ENCODE data around the gene TAF11L2. TPM values are rescaled to one million over a fixed set of nuclear protein-coding genes. Genes with fewer than 3 reads are reported as not detected.
"Not testable (repeated sequence)": the region's sequence is repeated elsewhere in the genome, so short reads cannot be mapped to it uniquely, and the experiment has no call there.

The TAF11L2 gene
- total RNA-seq, 2 donors from 2014 or later, result not detected

GRCh38 chr5:17487174-17487512 is 10.9 kb upstream of the TAF11L2 start:
- no peaks in the 10 kb centered on the region for H3K36me3 ChIP-seq
- no peaks in the 10 kb centered on the region for H3K9me3 ChIP-seq
- H3K27me3 ChIP-seq (replicated peaks; ENCODE audit: insufficient read depth), result no peaks in the 10 kb centered on the region
- TF ChIP-seq CTCF (IDR thresholded peaks at IDR 0.05), result no peak
- no peak overlapping the region for H3K4me3 ChIP-seq
- DNase-seq (ENCODE audit: low spot score) (no peak), ATAC-seq (ENCODE audit: insufficient number of reproducible peaks, low FRiP score, low read depth) (no peak)
- no peaks in the 10 kb centered on the region for H3K4me1 ChIP-seq (ENCODE audit: control insufficient read depth in 1 of 2, low read depth in 2 of 2)
- no peak overlapping the region for H3K27ac ChIP-seq

- not testable (repeated sequence) for H3K27ac ChIP-seq; H3K36me3 ChIP-seq; DNase-seq (ENCODE audit: low spot score); H3K9me3 ChIP-seq; H3K4me1 ChIP-seq (ENCODE audit: control insufficient read depth in 1 of 2, low read depth in 2 of 2); H3K4me3 ChIP-seq; H3K27me3 ChIP-seq (replicated peaks; ENCODE audit: insufficient read depth); ATAC-seq (ENCODE audit: insufficient number of reproducible peaks, low FRiP score, low read depth)
These were observed 6.8 kb upstream of the TAF11L2 start for GRCh38 chr5:17491257-17491656.

GRCh38 chr5:17492770-17493169 is 5.3 kb upstream of the TAF11L2 start:
- no peaks in the 10 kb centered on the region for H3K4me1 ChIP-seq (ENCODE audit: control insufficient read depth in 1 of 2, low read depth in 2 of 2)
- H3K4me3 ChIP-seq, result no peak overlapping the region
- DNase-seq (ENCODE audit: low spot score) (no peak), ATAC-seq (ENCODE audit: insufficient number of reproducible peaks, low FRiP score, low read depth) (no peak)
- no peaks in the 10 kb centered on the region for H3K9me3 ChIP-seq
- H3K27me3 ChIP-seq (replicated peaks; ENCODE audit: insufficient read depth), result no peaks in the 10 kb centered on the region
- H3K27ac ChIP-seq, result no peak overlapping the region
- TF ChIP-seq CTCF (IDR thresholded peaks at IDR 0.05), result no peak
- no peaks in the 10 kb centered on the region for H3K36me3 ChIP-seq

- Histone ChIP-seq H3K27me3 (replicated peaks; ENCODE audit: insufficient read depth) (no peaks in the 10 kb centered on the region), H3K4me3 (no peak overlapping the region), H3K36me3 (no peaks in the 10 kb centered on the region), H3K27ac (no peak overlapping the region), H3K4me1 (ENCODE audit: control insufficient read depth in 1 of 2, low read depth in 2 of 2) (no peaks in the 10 kb centered on the region), H3K9me3 (no peaks in the 10 kb centered on the region)
- DNase-seq (ENCODE audit: low spot score) (no peak), ATAC-seq (ENCODE audit: insufficient number of reproducible peaks, low FRiP score, low read depth) (no peak)
- TF ChIP-seq CTCF (IDR thresholded peaks at IDR 0.05), result no peak
These were observed 585 bp upstream of the TAF11L2 start for GRCh38 chr5:17497446-17497845.

- no peak for ATAC-seq (ENCODE audit: insufficient number of reproducible peaks, low FRiP score, low read depth)
- no peaks in the 10 kb centered on the region for H3K4me1 ChIP-seq (ENCODE audit: control insufficient read depth in 1 of 2, low read depth in 2 of 2)
- H3K9me3 ChIP-seq, result no peaks in the 10 kb centered on the region
- no peaks in the 10 kb centered on the region for H3K27me3 ChIP-seq (replicated peaks; ENCODE audit: insufficient read depth)
- TF ChIP-seq CTCF (IDR thresholded peaks at IDR 0.05), result no peak
- DNase-seq (ENCODE audit: low spot score), result no peak
- H3K36me3 ChIP-seq, result no peaks in the 10 kb centered on the region
- no peak overlapping the region for H3K4me3 ChIP-seq
- H3K27ac ChIP-seq, result no peak overlapping the region
These were observed 13.8 kb downstream of the TAF11L2 start for GRCh38 chr5:17511775-17512325.

- not testable (repeated sequence) for DNase-seq (ENCODE audit: low spot score); H3K36me3 ChIP-seq; H3K9me3 ChIP-seq; H3K27me3 ChIP-seq (replicated peaks; ENCODE audit: insufficient read depth); H3K27ac ChIP-seq; ATAC-seq (ENCODE audit: insufficient number of reproducible peaks, low FRiP score, low read depth); H3K4me1 ChIP-seq (ENCODE audit: control insufficient read depth in 1 of 2, low read depth in 2 of 2); H3K4me3 ChIP-seq
These were observed 19.5 kb downstream of the TAF11L2 start for GRCh38 chr5:17517526-17517925.

GRCh38 chr5:17518067-17518466 is 20.0 kb downstream of the TAF11L2 start, which contains the start of gene TAF11L3:
TAF11L3 (plus strand) TSS chr5:17518367.
- H3K27ac ChIP-seq; DNase-seq (ENCODE audit: low spot score); H3K27me3 ChIP-seq (replicated peaks; ENCODE audit: insufficient read depth); ATAC-seq (ENCODE audit: insufficient number of reproducible peaks, low FRiP score, low read depth); H3K4me1 ChIP-seq (ENCODE audit: control insufficient read depth in 1 of 2, low read depth in 2 of 2); H3K9me3 ChIP-seq; H3K4me3 ChIP-seq; H3K36me3 ChIP-seq: not testable (repeated sequence)

- H3K9me3 ChIP-seq; H3K4me3 ChIP-seq; H3K4me1 ChIP-seq (ENCODE audit: control insufficient read depth in 1 of 2, low read depth in 2 of 2); ATAC-seq (ENCODE audit: insufficient number of reproducible peaks, low FRiP score, low read depth); H3K36me3 ChIP-seq; DNase-seq (ENCODE audit: low spot score); H3K27me3 ChIP-seq (replicated peaks; ENCODE audit: insufficient read depth); H3K27ac ChIP-seq: not testable (repeated sequence)
These were observed 21.5 kb downstream of the TAF11L2 start for GRCh38 chr5:17519508-17519907.

- not testable (repeated sequence) for H3K4me3 ChIP-seq
These were observed 23.5 kb downstream of the TAF11L2 start, which contains the start of gene TAF11L4 for GRCh38 chr5:17521501-17521900. TAF11L4 (plus strand) TSS chr5:17521801.

More at GRCh38 chr5:17521501-17521900, 23.5 kb downstream of the TAF11L2 start, which contains the start of gene TAF11L4:
- H3K4me1 ChIP-seq (ENCODE audit: control insufficient read depth in 1 of 2, low read depth in 2 of 2); H3K27me3 ChIP-seq (replicated peaks; ENCODE audit: insufficient read depth); ATAC-seq (ENCODE audit: insufficient number of reproducible peaks, low FRiP score, low read depth); H3K27ac ChIP-seq; DNase-seq (ENCODE audit: low spot score); H3K9me3 ChIP-seq; H3K36me3 ChIP-seq: not testable (repeated sequence)

Data from thoracic aorta (tissue), 2 donors.